ENCODE data around the gene PNPLA6.

GRCh38 chr19:7528522-7529245, 6.8 kb upstream of the PNPLA6 start:
- TF ChIP-seq SP1 (IDR thresholded peaks at IDR 0.05; ENCODE audit: low read depth, low read length) (no peak), CTCF (IDR thresholded peaks at IDR 0.05 in 2 of 3, conservative IDR thresholded peaks at IDR 0.05 in 1 of 3; ENCODE audit: control insufficient read depth in 2 of 3, extremely low read depth in 1 of 3, insufficient read depth in 1 of 3, low read depth in 3 of 3, low read length in 3 of 3) (no peak), ATF3 (IDR thresholded peaks at IDR 0.05; ENCODE audit: borderline replicate concordance, extremely low read depth, low read depth, low read length) (no peak), EZH2 (IDR thresholded peaks at IDR 0.05; ENCODE audit: borderline replicate concordance, control insufficient read depth, low read depth, low read length) (no peak), BHLHE40 (IDR thresholded peaks at IDR 0.05; ENCODE audit: borderline replicate concordance in 1 of 2, low read depth in 2 of 2, low read length in 1 of 2) (no peak), ZBTB11 (CRISPR knock-in tag; IDR thresholded peaks at IDR 0.05) (no peak), SIN3A (IDR thresholded peaks at IDR 0.05; ENCODE audit: low read depth, low read length) (no peak), ZNF274 (IDR thresholded peaks at IDR 0.05; ENCODE audit: insufficient read depth, insufficient read length) (no peak), SRF (IDR thresholded peaks at IDR 0.05; ENCODE audit: low read depth in 2 of 2, low read length in 2 of 2) (no peak), POLR2AphosphoS5 (IDR thresholded peaks at IDR 0.05; ENCODE audit: low read length) (no peak), CBX3 (IDR thresholded peaks at IDR 0.05; ENCODE audit: borderline replicate concordance, low read depth) (no peak), GABPA (IDR thresholded peaks at IDR 0.05; ENCODE audit: low read depth) (no peak), POLR2A (IDR thresholded peaks at IDR 0.05; ENCODE audit: low read depth, low read length) (no peak), STAT1 (conservative IDR thresholded peaks at IDR 0.05) (no peak)

All from GM12878 (cell line).